CD4-positive, alpha-beta T cell (primary cell): Measurements from ENCODE around the gene UBE3B. TPM values are rescaled to one million over a fixed set of nuclear protein-coding genes. Genes with fewer than 3 reads are reported as not detected.

ENCODE experiments used
- ATAC-seq: fragments of 200-7000 bp; cut with Tn5 transposase; one replicate; pipeline ENCODE4 v1.10.0; 2022; ENCODE audit warnings: mild to moderate bottlenecking; ENCODE audit not compliant: poor library complexity
- CTCF ChIA-PET: fragments of 350-600 bp; sonication (Branson Sonifier 250); formaldehyde crosslinking; loops from one replicate; lab custom pipeline; 2021; ENCODE audit warnings: antibody characterized with exemption, inconsistent platforms; lab: Charles Lee
- POLR2A ChIA-PET: fragments of 350-600 bp; sonication (Branson Sonifier 250); formaldehyde crosslinking; loops from one replicate; lab custom pipeline; 2021; ENCODE audit warnings: antibody characterized with exemption, inconsistent platforms; lab: Charles Lee
- DNase-seq, 14 experiments: peaks; one replicate each; pipeline ENCODE4 v3.0.0-alpha.2; 2013 to 2020; ENCODE audit warnings: mixed read lengths in 2 of 14
- H3K27ac ChIP-seq, 2 donors: one replicate each; pipeline versions ENCODE4 v1.5.1 to v1.7.0; 2013; ENCODE audit warnings: low read length in 2 of 2, low read depth in 1 of 2, mild to moderate bottlenecking in 1 of 2
- H3K27me3 ChIP-seq, 2 experiments: 1 replicate in 1 of 2; 2 replicates in 1 of 2; pipeline versions ENCODE4 v1.6.1 to v1.7.0; 2013; ENCODE audit warnings: low read length in 2 of 2, control low read depth in 1 of 2, mild to moderate bottlenecking in 1 of 2, moderate library complexity in 1 of 2; ENCODE audit not compliant: insufficient read depth in 2 of 2, control insufficient read depth in 1 of 2
- H3K36me3 ChIP-seq: one replicate; pipeline ENCODE4 v1.6.1; 2013; ENCODE audit warnings: low read length, control low read depth; ENCODE audit not compliant: insufficient read depth
- H3K4me1 ChIP-seq: one replicate; pipeline ENCODE4 v1.6.1; 2013; ENCODE audit warnings: low read length, control low read depth; ENCODE audit not compliant: insufficient read depth
- H3K4me3 ChIP-seq: one replicate; pipeline ENCODE4 v1.5.1; 2013; ENCODE audit warnings: mild to moderate bottlenecking, low read length, moderate library complexity
- H3K9me3 ChIP-seq, 2 experiments: 1 replicate in 1 of 2; 2 replicates in 1 of 2; pipeline versions ENCODE4 v1.6.1 to v1.7.0; 2013; ENCODE audit warnings: low read length in 2 of 2, mild to moderate bottlenecking in 2 of 2, control low read depth in 1 of 2, moderate library complexity in 1 of 2; ENCODE audit not compliant: control insufficient read depth in 1 of 2, insufficient read depth in 1 of 2
- H3K27ac Mint-ChIP-seq: one replicate; pipeline ENCODE4 v1.8.0; 2020; ENCODE audit warnings: mixed read lengths
- H3K27me3 Mint-ChIP-seq: one replicate; pipeline ENCODE4 v1.8.0; 2021; ENCODE audit warnings: mixed read lengths
- H3K36me3 Mint-ChIP-seq: one replicate; pipeline ENCODE4 v1.8.0; 2021; ENCODE audit warnings: low read depth, mixed read lengths
- H3K4me1 Mint-ChIP-seq: one replicate; pipeline ENCODE4 v1.8.0; 2021; ENCODE audit warnings: low read depth, mixed read lengths
- H3K4me3 Mint-ChIP-seq: one replicate; pipeline ENCODE4 v1.8.0; 2020; ENCODE audit warnings: mild to moderate bottlenecking, mixed read lengths
- H3K9me3 Mint-ChIP-seq: one replicate; pipeline ENCODE4 v1.8.0; 2020; ENCODE audit warnings: mixed read lengths
- CTCF ChIP-seq: fragments of 200-600 bp; IDR thresholded peaks from one replicate; pipeline ENCODE4 v1.8.0; 2022; ENCODE audit warnings: antibody characterized with exemption, mild to moderate bottlenecking
- intact Hi-C, 2 experiments: fragments of 100-400 bp; cut with DNase I in 1 of 2; cut with micrococcal nuclease in 1 of 2; formaldehyde crosslinking; loops; one replicate each; pipeline versions ENCODE4 v1.15.1 to v1.9.0; 2023 to 2025; cut with DNase I, micrococcal nuclease
- total RNA-seq, 174 experiments: library from RNA in 2 of 174; stranded (reverse) in 2 of 174; gene quantifications; one replicate each; pipeline ENCODE4 v1.2.3 and lab custom pipeline; 2021 to 2026

The UBE3B gene
- total RNA-seq, 2 experiments from 2014 or later: 17.2 to 19.9 TPM

- ChIA-PET POLR2A (no interaction called here), CTCF (no interaction called here)
- Mint-ChIP-seq H3K27me3 (no peaks in the 10 kb centered on the region), H3K27ac (no peak overlapping the region), H3K4me3 (no peak overlapping the region), H3K4me1 (peaks cover 50% of the 10 kb centered on the region), H3K36me3 (peaks cover 66% of the 10 kb centered on the region), H3K9me3 (no peaks in the 10 kb centered on the region)
- Histone ChIP-seq H3K27me3 (no peaks in the 10 kb centered on the region), H3K4me1 (peaks cover 30% of the 10 kb centered on the region), H3K36me3 (peaks cover 60% of the 10 kb centered on the region), H3K4me3 (no peak overlapping the region), H3K27ac (no peak overlapping the region), H3K9me3 (no peaks in the 10 kb centered on the region)
- no peak for ATAC-seq
- TF ChIP-seq CTCF: no peak
- intact Hi-C loops: no loop called here
- no peak for DNase-seq
Measured at GRCh38 chr12:109460538-109460937, 16.9 kb upstream of the UBE3B start.

GRCh38 chr12:109461049-109461845 lies 16.2 kb upstream of the UBE3B start:
- Mint-ChIP-seq H3K4me3 (no peak overlapping the region), H3K27me3 (no peaks in the 10 kb centered on the region), H3K9me3 (no peaks in the 10 kb centered on the region), H3K36me3 (peaks cover 66% of the 10 kb centered on the region), H3K4me1 (peaks cover 56% of the 10 kb centered on the region), H3K27ac (peak overlapping the region; percentile 76)
- TF ChIP-seq CTCF: no peak
- H3K9me3 ChIP-seq: no peaks in the 10 kb centered on the region
- no peak overlapping the region for H3K4me3 ChIP-seq
- POLR2A ChIA-PET: interaction anchor here (2.2 kb wide), 1 partner anchor 33 kb away, joined by 5 read pairs; no protein-coding TSS in a partner anchor
- CTCF ChIA-PET: no interaction called here
- intact Hi-C loops: no loop called here
- no peak overlapping the region for H3K27ac ChIP-seq
- ATAC-seq (no peak), DNase-seq (peak in 1 of 14 experiments; percentile 20)
- H3K27me3 ChIP-seq: no peaks in the 10 kb centered on the region
- H3K4me1 ChIP-seq: peaks cover 30% of the 10 kb centered on the region
- H3K36me3 ChIP-seq: peaks cover 60% of the 10 kb centered on the region

- POLR2A ChIA-PET: interaction anchor here (0.8 to 2.2 kb wide), 4 partner anchors 9 to 34 kb away, joined by 3 to 21 read pairs (median 4); partner anchors contain the start of genes KCTD10 and UBE3B
- H3K9me3 Mint-ChIP-seq: no peaks in the 10 kb centered on the region
- no peaks in the 10 kb centered on the region for H3K27me3 Mint-ChIP-seq
- Histone ChIP-seq H3K36me3 (peaks cover 60% of the 10 kb centered on the region), H3K4me3 (no peak overlapping the region), H3K9me3 (no peaks in the 10 kb centered on the region), H3K27me3 (no peaks in the 10 kb centered on the region), H3K27ac (no peak overlapping the region), H3K4me1 (peaks cover 30% of the 10 kb centered on the region)
- no peak overlapping the region for H3K4me3 Mint-ChIP-seq
- ATAC-seq (no peak), DNase-seq (no peak)
- H3K4me1 Mint-ChIP-seq: peaks cover 58% of the 10 kb centered on the region
- H3K36me3 Mint-ChIP-seq: peaks cover 60% of the 10 kb centered on the region
- H3K27ac Mint-ChIP-seq: peak overlapping the region; percentile 76
- intact Hi-C loops: no loop called here
- no peak for TF ChIP-seq CTCF
- CTCF ChIA-PET: interaction anchor here (1.5 kb wide), 1 partner anchor 34 kb away, joined by 4 read pairs; no protein-coding TSS in a partner anchor
Measured at GRCh38 chr12:109461846-109462756, 15.3 kb upstream of the UBE3B start.
